ENCODE measurements around the gene TSPAN4.

GRCh38 chr11:854601-855329, 12.1 kb downstream of the TSPAN4 start:
- no peak for TF ChIP-seq CTCF (IDR thresholded peaks at IDR 0.05)
- no peak for TF ChIP-seq POLR2AphosphoS5 (IDR thresholded peaks at IDR 0.05)
- TF ChIP-seq POLR2A (IDR thresholded peaks at IDR 0.05), result no peak

Data from suprapubic skin (tissue), 4 donors.